Osteocyte (in vitro differentiated cells): Measurements from ENCODE around the gene LIPK. TPM values are rescaled to one million over a fixed set of nuclear protein-coding genes. Genes with fewer than 3 reads are reported as not detected.

ENCODE experiments used
- DNase-seq: peaks from one replicate; pipeline ENCODE4 v3.0.0; 2021; ENCODE audit warnings: mixed read lengths; ENCODE audit not compliant: unreplicated experiment; ENCODE audit errors: extremely low spot score
- H3K27ac Mint-ChIP-seq: one replicate; pipeline ENCODE4 v1.8.0; 2021; ENCODE audit warnings: mild to moderate bottlenecking, mixed read lengths; ENCODE audit not compliant: unreplicated experiment
- H3K27me3 Mint-ChIP-seq: one replicate; pipeline ENCODE4 v1.8.0; 2021; ENCODE audit warnings: mixed read lengths; ENCODE audit not compliant: unreplicated experiment
- H3K36me3 Mint-ChIP-seq: one replicate; pipeline ENCODE4 v1.8.0; 2021; ENCODE audit warnings: mixed read lengths; ENCODE audit not compliant: unreplicated experiment
- H3K4me1 Mint-ChIP-seq: one replicate; pipeline ENCODE4 v1.8.0; 2021; ENCODE audit warnings: mixed read lengths; ENCODE audit not compliant: unreplicated experiment
- H3K4me3 Mint-ChIP-seq: one replicate; pipeline ENCODE4 v1.8.0; 2021; ENCODE audit warnings: mild to moderate bottlenecking, moderate library complexity, mixed read lengths; ENCODE audit not compliant: unreplicated experiment
- H3K9me3 Mint-ChIP-seq: one replicate; pipeline ENCODE4 v1.8.0; 2021; ENCODE audit warnings: mixed read lengths; ENCODE audit not compliant: unreplicated experiment
- total RNA-seq: library from RNA; stranded (reverse); gene quantifications from 2 replicates; pipeline ENCODE4 v1.2.1, GENCODE V29; 2021
- TF ChIP-seq, protein P1 (sequence below): fragments of 200-600 bp; sonication (generic); IDR thresholded peaks from 2 replicates; pipeline ENCODE4 v1.5.0; 2021; ENCODE audit warnings: antibody characterized with exemption, mild to moderate bottlenecking, moderate library complexity

LIPK gene
- total RNA-seq, 1 donor from 2014 or later = not detected

DNA sequence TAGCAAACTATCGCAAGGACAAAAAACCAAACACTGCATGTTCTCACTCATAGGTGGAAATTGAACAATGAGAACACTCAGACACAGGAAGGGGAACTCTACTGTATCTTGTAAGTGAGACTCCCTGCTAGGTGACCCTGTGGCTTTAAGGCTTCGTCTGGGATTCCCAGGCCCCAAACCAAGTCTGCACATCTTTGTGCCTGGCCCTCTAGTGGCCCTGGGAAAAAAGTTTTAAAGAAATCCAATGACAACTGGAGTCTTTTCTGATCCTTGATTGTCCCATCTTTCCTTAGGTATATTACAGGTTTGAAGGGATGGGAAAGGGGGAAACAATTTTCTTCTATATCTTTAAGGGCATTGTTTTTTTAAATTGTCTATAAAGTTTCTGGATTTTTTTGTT, 85.9 kb downstream of the LIPK start:
- Mint-ChIP-seq H3K9me3 (no peaks in the 10 kb centered on the region), H3K36me3 (no peaks in the 10 kb centered on the region), H3K4me1 (peaks cover 10% of the 10 kb centered on the region), H3K27ac (no peak overlapping the region), H3K27me3 (no peaks in the 10 kb centered on the region), H3K4me3 (no peak overlapping the region)
- TF ChIP-seq, protein P1, sequence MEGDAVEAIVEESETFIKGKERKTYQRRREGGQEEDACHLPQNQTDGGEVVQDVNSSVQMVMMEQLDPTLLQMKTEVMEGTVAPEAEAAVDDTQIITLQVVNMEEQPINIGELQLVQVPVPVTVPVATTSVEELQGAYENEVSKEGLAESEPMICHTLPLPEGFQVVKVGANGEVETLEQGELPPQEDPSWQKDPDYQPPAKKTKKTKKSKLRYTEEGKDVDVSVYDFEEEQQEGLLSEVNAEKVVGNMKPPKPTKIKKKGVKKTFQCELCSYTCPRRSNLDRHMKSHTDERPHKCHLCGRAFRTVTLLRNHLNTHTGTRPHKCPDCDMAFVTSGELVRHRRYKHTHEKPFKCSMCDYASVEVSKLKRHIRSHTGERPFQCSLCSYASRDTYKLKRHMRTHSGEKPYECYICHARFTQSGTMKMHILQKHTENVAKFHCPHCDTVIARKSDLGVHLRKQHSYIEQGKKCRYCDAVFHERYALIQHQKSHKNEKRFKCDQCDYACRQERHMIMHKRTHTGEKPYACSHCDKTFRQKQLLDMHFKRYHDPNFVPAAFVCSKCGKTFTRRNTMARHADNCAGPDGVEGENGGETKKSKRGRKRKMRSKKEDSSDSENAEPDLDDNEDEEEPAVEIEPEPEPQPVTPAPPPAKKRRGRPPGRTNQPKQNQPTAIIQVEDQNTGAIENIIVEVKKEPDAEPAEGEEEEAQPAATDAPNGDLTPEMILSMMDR = peak; percentile 58
- DNase-seq = no peak

DNA sequence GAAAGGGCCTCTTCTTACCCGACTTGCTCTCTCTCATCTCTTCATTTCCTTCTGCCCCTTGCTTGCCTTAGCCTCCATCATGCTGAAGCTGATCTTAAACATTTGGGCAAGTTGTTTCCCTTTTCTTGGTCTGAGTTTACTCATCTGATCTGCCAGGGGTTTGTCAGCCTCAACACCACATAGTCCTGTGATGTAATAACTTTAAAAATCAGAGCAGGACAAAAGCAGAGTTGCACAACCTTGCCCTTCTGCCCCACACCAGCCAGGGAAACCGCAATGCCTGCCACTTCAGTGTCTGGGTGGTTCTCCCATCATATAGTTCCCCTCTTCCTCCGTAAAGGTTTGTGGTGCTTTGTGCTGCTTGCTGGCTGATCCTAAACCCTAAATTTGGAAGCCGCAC, 86.6 kb downstream of the LIPK start:
- Mint-ChIP-seq H3K27ac (no peak overlapping the region), H3K27me3 (no peaks in the 10 kb centered on the region), H3K9me3 (no peaks in the 10 kb centered on the region), H3K36me3 (no peaks in the 10 kb centered on the region), H3K4me1 (peaks cover 10% of the 10 kb centered on the region), H3K4me3 (no peak overlapping the region)
- TF ChIP-seq, protein P1 = no peak
- no peak for DNase-seq

DNA sequence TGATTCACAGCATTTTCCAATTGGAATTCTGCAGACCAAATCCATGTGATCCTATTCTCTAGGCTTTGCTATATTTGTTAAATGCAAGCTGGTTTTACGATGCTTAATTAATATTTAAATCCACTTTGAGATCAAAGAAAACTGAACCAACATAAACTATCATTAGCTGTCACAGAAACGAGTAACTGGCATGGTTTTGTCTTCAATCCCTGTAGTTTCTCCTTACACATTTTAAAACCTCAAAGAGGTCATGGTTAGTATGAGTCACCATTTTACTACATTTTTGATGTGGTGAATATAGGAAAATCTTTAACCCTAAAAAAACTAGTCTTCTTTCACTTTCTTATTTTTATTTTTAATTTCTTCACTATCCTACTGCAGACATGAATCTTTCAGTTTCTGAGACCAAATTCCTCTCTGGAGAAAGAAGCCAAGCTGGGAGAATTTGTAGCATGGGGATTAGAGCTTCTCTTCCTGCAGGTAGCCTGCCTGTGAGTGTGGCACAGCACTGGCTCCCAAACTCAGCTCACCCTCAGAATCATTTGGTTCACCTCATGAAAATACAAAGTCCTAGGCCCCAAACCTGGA, 87.8 kb downstream of the LIPK start:
- Mint-ChIP-seq H3K4me1 (peaks cover 10% of the 10 kb centered on the region), H3K4me3 (no peak overlapping the region)
- no peak for DNase-seq

DNA sequence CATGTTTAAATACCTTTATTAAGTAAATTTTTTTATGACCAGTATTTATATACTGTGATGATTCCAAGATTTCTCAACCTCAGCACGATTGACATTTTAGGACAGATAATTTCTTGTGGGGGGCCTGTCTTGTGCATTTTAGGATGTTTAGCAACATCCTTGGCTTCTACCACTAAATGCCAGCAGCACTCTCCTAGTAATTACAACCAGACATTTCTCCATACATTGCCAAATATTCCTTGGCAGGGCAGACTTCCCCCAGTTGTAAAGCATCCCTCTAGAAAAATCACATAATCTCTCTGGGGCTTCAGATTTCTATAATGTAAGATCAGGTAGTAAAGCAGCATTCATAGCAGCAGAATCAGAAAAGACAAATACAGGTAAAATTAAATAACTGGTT, 88.7 kb downstream of the LIPK start:
- Mint-ChIP-seq H3K4me3 (no peak overlapping the region), H3K27me3 (peaks cover 5% of the 10 kb centered on the region), H3K27ac (no peak overlapping the region), H3K4me1 (peaks cover 10% of the 10 kb centered on the region), H3K36me3 (no peaks in the 10 kb centered on the region), H3K9me3 (no peaks in the 10 kb centered on the region)
- TF ChIP-seq, protein P1 = no peak
- no peak for DNase-seq

More for the DNA sequence above, 87.8 kb downstream of the LIPK start:
- Mint-ChIP-seq H3K27ac (no peak overlapping the region), H3K36me3 (no peaks in the 10 kb centered on the region), H3K27me3 (peaks cover 5% of the 10 kb centered on the region), H3K9me3 (no peaks in the 10 kb centered on the region)
- TF ChIP-seq, protein P1 = no peak

DNA sequence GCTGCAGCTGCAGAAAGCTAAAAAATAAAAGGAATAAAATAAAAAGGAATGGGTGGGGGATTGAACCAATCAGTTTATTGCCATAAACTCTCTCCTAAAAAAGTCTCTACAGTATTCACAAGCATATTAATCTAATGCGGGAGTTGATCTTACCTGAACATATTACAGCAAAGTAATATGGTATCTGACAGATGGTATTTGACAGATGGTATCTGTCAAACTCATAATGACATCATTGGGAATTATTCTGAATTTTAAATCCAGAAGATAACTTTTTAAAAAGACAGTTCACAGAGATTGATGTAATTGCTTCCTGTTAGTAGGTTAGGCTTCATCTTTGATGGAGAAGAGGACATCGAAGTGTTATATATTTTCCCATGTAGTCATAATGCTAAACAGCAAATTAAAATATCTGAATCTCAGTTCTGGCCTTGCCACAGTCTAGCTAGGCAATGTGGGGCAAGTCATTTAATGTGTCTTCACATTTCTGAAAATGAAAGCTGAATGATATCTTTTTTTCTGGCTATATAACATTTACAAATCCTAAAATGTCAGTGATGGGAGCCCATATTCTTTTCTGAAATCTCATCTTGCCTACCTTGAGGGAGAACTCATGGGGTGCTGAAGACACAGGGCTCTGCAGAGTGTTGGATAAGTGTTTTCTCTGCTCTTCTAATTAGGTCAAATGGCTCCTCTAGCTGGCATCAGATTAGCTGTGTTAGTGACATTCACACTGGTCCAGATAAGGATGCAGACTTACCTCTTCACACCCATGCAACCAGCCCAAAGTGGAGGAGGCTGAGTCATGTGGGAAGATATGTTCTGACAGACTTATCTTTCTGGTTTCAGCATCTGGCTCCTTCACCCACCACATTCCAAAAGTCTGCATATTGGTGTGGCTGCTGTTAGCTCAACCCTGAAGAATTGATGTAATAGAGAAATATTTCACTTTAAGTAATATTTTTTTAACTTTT, 94.4 kb downstream of the LIPK start:
- Mint-ChIP-seq H3K27ac (no peak overlapping the region), H3K27me3 (peaks cover 11% of the 10 kb centered on the region), H3K4me1 (no peaks in the 10 kb centered on the region), H3K36me3 (no peaks in the 10 kb centered on the region), H3K4me3 (no peak overlapping the region), H3K9me3 (no peaks in the 10 kb centered on the region)
- DNase-seq = no peak
- TF ChIP-seq, protein P1 = no peak
